ENCODE data around the gene ACBD3.

Gene ACBD3

GRCh38 chr1:226112626-226113025 lies 73.9 kb downstream of the ACBD3 start:
- FAIRE-seq: no peak

GRCh38 chr1:226111883-226112261 lies 74.7 kb downstream of the ACBD3 start:
- no peak for DNase-seq (ENCODE audit: low spot score)
- FAIRE-seq: no peak

More at GRCh38 chr1:226112626-226113025, 73.9 kb downstream of the ACBD3 start:
- no peak for DNase-seq (ENCODE audit: low spot score)

- DNase-seq (ENCODE audit: low spot score) (no peak), FAIRE-seq (no peak)
Observed at GRCh38 chr1:226111098-226111882, 75.3 kb downstream of the ACBD3 start.

- peak; percentile 48 for DNase-seq (ENCODE audit: low spot score)
- no peak for FAIRE-seq
Observed at GRCh38 chr1:226110249-226111097, 76.1 kb downstream of the ACBD3 start.

- no peak for FAIRE-seq
Observed at GRCh38 chr1:226109829-226110248, 76.7 kb downstream of the ACBD3 start.

GRCh38 chr1:226108935-226109828 lies 77.4 kb downstream of the ACBD3 start:
- FAIRE-seq (no peak), DNase-seq (ENCODE audit: low spot score) (no peak)

More at GRCh38 chr1:226109829-226110248, 76.7 kb downstream of the ACBD3 start:
- DNase-seq (ENCODE audit: low spot score): peak; percentile 55

GRCh38 chr1:226107471-226108460 lies 78.8 kb downstream of the ACBD3 start:
- FAIRE-seq: no peak
- DNase-seq (ENCODE audit: low spot score): no peak

GRCh38 chr1:226104671-226105121 lies 81.8 kb downstream of the ACBD3 start:
- DNase-seq (ENCODE audit: low spot score): peak; percentile 69

GRCh38 chr1:226100436-226101391 lies 85.8 kb downstream of the ACBD3 start:
- DNase-seq (ENCODE audit: low spot score): no peak
- FAIRE-seq: no peak

More at GRCh38 chr1:226104671-226105121, 81.8 kb downstream of the ACBD3 start:
- no peak for FAIRE-seq

- FAIRE-seq (no peak), DNase-seq (ENCODE audit: low spot score) (no peak)
Observed at GRCh38 chr1:226098870-226099835, 87.4 kb downstream of the ACBD3 start.

GRCh38 chr1:226097866-226098625 lies 88.5 kb downstream of the ACBD3 start:
- DNase-seq (ENCODE audit: low spot score) (no peak), FAIRE-seq (no peak)

GRCh38 chr1:226095286-226095685 lies 91.3 kb downstream of the ACBD3 start:
- no peak for FAIRE-seq
- DNase-seq (ENCODE audit: low spot score): no peak

Data from RCC 7860 (cell line).